Measurements from ENCODE around the gene MAL.

DNA sequence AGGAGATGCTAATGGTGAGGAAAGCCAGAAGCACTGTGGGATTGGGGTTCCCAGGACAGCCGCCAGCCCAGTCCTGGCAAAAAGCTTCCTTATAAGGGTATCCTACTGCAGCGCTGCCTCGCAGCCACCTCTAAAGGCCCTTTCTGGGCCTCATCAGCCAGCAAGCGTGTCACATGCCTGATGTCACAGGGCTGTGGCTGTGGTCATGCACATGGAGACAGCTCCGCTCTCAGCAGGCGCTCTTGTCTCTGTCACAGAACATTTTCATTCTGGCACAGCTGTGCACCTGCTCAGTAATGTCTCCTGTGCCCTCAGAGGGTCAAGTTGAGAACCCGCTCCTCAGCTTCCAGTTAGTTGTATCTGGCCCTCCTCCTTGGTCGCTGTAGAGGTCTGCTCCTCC is 17.7 kb upstream of the MAL start:
- TF ChIP-seq POLR2A (IDR thresholded peaks at IDR 0.05; ENCODE audit: low read depth, low read length), result no peak
- no peak for TF ChIP-seq TAF1 (IDR thresholded peaks at IDR 0.05; ENCODE audit: borderline replicate concordance, low read depth, low read length)

Measured in GM12892 (cell line).